ENCODE results near the gene AIG1. TPM values are rescaled to one million over a fixed set of nuclear protein-coding genes. Genes with fewer than 3 reads are reported as not detected.

Gene AIG1
- total RNA-seq, 2 experiments from 2014 or later: 16.1 to 20.0 TPM

- H3K4me1 Mint-ChIP-seq (ENCODE audit: low read depth): peaks cover 4% of the 10 kb centered on the region
- no peaks in the 10 kb centered on the region for H3K9me3 Mint-ChIP-seq
- ATAC-seq (no peak), DNase-seq (no peak)
- POLR2A ChIA-PET: interaction anchor here (0.6 kb wide), 1 partner anchor 9 kb away, joined by 3 read pairs; no protein-coding TSS in a partner anchor
- intact Hi-C loops (cut with micrococcal nuclease): no loop called here
- no peaks in the 10 kb centered on the region for H3K27me3 Mint-ChIP-seq
- H3K27ac Mint-ChIP-seq: no peak overlapping the region
- H3K4me3 Mint-ChIP-seq: no peak overlapping the region
- CTCF ChIA-PET: no interaction called here
- no peaks in the 10 kb centered on the region for H3K36me3 Mint-ChIP-seq (ENCODE audit: low read depth)
- no peak for TF ChIP-seq CTCF (IDR thresholded peaks at IDR 0.05)
Measured at GRCh38 chr6:143098054-143098671, 37.5 kb downstream of the AIG1 start.

GRCh38 chr6:143099647-143100046 is 39.0 kb downstream of the AIG1 start:
- no peak for ATAC-seq

GRCh38 chr6:143100429-143100828 is 39.7 kb downstream of the AIG1 start:
- ATAC-seq (no peak), DNase-seq (no peak)
- H3K27me3 Mint-ChIP-seq: no peaks in the 10 kb centered on the region
- no peak for TF ChIP-seq CTCF (IDR thresholded peaks at IDR 0.05)
- H3K27ac Mint-ChIP-seq: no peak overlapping the region
- intact Hi-C loops (cut with micrococcal nuclease): no loop called here
- CTCF ChIA-PET: no interaction called here
- H3K4me3 Mint-ChIP-seq: no peak overlapping the region
- H3K36me3 Mint-ChIP-seq (ENCODE audit: low read depth): no peaks in the 10 kb centered on the region
- H3K4me1 Mint-ChIP-seq (ENCODE audit: low read depth): peaks cover 6% of the 10 kb centered on the region
- POLR2A ChIA-PET: interaction anchor here (0.7 kb wide), 1 partner anchor 1285 kb away, joined by 4 read pairs; no protein-coding TSS in a partner anchor
- no peaks in the 10 kb centered on the region for H3K9me3 Mint-ChIP-seq

More at GRCh38 chr6:143099647-143100046, 39.0 kb downstream of the AIG1 start:
- peaks cover 6% of the 10 kb centered on the region for H3K4me1 Mint-ChIP-seq (ENCODE audit: low read depth)
- no peaks in the 10 kb centered on the region for H3K9me3 Mint-ChIP-seq
- TF ChIP-seq CTCF (IDR thresholded peaks at IDR 0.05): no peak
- no peak for DNase-seq
- intact Hi-C loops (cut with micrococcal nuclease): no loop called here
- no peaks in the 10 kb centered on the region for H3K27me3 Mint-ChIP-seq
- H3K27ac Mint-ChIP-seq: no peak overlapping the region
- H3K36me3 Mint-ChIP-seq (ENCODE audit: low read depth): no peaks in the 10 kb centered on the region
- ChIA-PET POLR2A (no interaction called here), CTCF (no interaction called here)
- no peak overlapping the region for H3K4me3 Mint-ChIP-seq

- POLR2A ChIA-PET: no interaction called here
Measured at GRCh38 chr6:143103916-143104315, 43.2 kb downstream of the AIG1 start.

More at GRCh38 chr6:143103916-143104315, 43.2 kb downstream of the AIG1 start:
- CTCF ChIA-PET: no interaction called here
- peaks cover 3% of the 10 kb centered on the region for H3K4me1 Mint-ChIP-seq (ENCODE audit: low read depth)
- no peaks in the 10 kb centered on the region for H3K27me3 Mint-ChIP-seq
- DNase-seq: no peak
- no peaks in the 10 kb centered on the region for H3K9me3 Mint-ChIP-seq
- intact Hi-C loops (cut with micrococcal nuclease): no loop called here
- no peak overlapping the region for H3K4me3 Mint-ChIP-seq
- H3K27ac Mint-ChIP-seq: no peak overlapping the region
- no peak for ATAC-seq
- no peaks in the 10 kb centered on the region for H3K36me3 Mint-ChIP-seq (ENCODE audit: low read depth)
- no peak for TF ChIP-seq CTCF (IDR thresholded peaks at IDR 0.05)

Measured in activated CD8-positive, alpha-beta T cell treated with anti-CD3 and anti-CD28 coated beads for 36 hours (primary cell).